Measurements from ENCODE around the gene RPL36.

GRCh38 chr19:5665781-5666513, 24.1 kb upstream of the RPL36 start:
- TF ChIP-seq JUN (IDR thresholded peaks at IDR 0.05) (no peak), USF2 (IDR thresholded peaks at IDR 0.05) (no peak), EHF (CRISPR knock-in tag; IDR thresholded peaks at IDR 0.05) (no peak), SMC3 (IDR thresholded peaks at IDR 0.05) (no peak), ESRRA (IDR thresholded peaks at IDR 0.05; ENCODE audit: borderline replicate concordance, low read length) (no peak), PHF8 (IDR thresholded peaks at IDR 0.05; ENCODE audit: borderline replicate concordance, low read depth) (no peak), POLR2A (IDR thresholded peaks at IDR 0.05; ENCODE audit: low read length) (no peak), HMGXB4 (CRISPR knock-in tag; IDR thresholded peaks at IDR 0.05; ENCODE audit: borderline replicate concordance) (no peak), CTCF (IDR thresholded peaks at IDR 0.05) (no peak), RCOR1 (IDR thresholded peaks at IDR 0.05; ENCODE audit: low read depth, low read length) (no peak), MAZ (IDR thresholded peaks at IDR 0.05; ENCODE audit: borderline replicate concordance, low read depth, low read length) (no peak), REST (IDR thresholded peaks at IDR 0.05) (no peak), EP300 (IDR thresholded peaks at IDR 0.05) (no peak), ZC3H11A (IDR thresholded peaks at IDR 0.05) (no peak)
